NOMO-1 (cell line): ENCODE data around the gene PSG7.
"Not testable (repeated sequence)": the region's sequence is repeated elsewhere in the genome, so short reads cannot be mapped to it uniquely, and the experiment has no call there.

Experiments
- DNase-seq, 2 experiments: peaks; one replicate each; lab custom pipeline; 2025; ENCODE audit not compliant: unreplicated experiment in 2 of 2; lab: John Stamatoyannopoulos, UW

Gene PSG7

GRCh38 chr19:42937107-42937506 is at the start of gene PSG7:
TSS of gene PSG7 (minus strand) at chr19:42937207. CDS start at chr19:42937076, 131 bp downstream.
- not testable (repeated sequence) for DNase-seq

- DNase-seq, result no peak
These were observed 48.6 kb upstream of the PSG7 start for GRCh38 chr19:42985588-42985987.

DNA sequence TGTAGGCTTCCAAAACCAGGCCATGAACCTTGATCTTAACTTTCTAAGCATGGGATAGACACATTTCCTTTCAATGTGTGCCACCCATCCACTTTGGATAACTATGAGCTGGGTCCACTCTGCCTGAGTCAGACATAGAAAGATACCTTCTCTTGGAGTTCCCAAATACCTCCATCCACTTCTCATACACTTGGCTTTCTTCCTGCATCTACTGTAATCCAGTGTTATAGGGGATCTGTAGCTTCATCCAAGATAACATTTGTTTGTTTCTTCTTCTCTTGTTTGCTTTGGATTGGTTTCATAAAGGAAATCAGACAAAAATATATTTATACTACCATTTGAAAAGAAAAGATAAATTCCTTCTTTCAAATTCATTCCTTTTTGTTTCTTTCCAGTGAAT is 45.1 kb upstream of the PSG7 start:
- not testable (repeated sequence) for DNase-seq

DNA sequence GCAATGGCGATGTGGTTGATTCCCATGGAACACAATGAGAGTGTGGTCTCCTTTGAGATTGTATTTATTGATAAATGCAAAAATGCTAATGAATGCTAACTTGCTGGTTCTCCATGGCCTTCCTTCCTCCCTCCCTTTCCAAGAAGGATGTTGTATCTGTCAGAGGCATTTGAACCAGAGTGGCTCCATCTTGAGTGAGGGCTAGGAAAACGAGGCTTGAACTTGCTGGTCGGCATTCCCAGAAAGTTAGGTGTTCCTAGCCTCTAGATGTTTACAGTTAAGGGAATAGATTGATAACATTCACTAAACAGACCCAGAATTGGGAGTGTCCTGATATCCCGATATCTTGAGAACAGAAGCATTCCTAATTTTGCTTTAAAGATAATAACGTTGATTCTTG is 34.4 kb upstream of the PSG7 start:
- not testable (repeated sequence) for DNase-seq

DNA sequence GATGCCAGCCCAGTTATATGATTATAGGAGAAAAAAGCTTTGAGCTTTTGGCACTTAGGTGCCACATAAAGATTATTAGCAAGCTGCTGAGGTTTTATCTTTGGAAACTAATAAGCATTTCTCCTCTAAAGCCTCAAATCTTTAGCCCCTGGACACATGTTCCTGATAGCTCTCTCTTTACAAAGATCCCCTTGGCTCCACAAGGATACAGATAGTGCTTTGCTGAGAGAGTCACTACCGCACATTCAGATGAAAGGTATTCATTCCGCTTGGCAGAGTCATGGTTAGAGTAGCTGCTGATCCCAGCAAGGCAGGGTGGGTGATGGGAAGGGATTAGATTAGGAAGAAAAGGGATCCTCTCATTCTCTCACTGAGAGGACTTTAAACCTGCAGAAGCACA is 28.2 kb upstream of the PSG7 start:
- DNase-seq, result no peak

- no peak for DNase-seq
These were observed 24.1 kb upstream of the PSG7 start for GRCh38 chr19:42961119-42961518.

DNA sequence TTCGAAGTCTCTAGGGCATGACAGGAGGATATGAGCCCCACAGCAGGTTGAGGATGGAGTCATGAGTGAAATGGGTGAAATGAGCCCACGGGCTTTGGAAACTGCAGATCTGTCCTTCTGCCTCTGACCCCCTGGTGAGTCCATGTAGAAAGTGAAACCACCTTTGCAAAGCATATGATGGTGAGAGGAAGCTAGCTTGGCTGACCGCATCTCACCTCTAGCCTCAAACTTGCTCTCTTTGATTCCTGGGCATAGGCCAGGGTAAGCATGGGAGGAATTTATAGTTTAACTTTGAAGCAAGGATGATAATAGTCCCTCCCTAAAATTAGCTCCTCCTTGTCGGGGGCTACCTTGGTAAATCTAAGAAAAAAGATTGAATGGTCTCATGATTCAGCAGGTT is 15.1 kb upstream of the PSG7 start:
- not testable (repeated sequence) for DNase-seq

DNA sequence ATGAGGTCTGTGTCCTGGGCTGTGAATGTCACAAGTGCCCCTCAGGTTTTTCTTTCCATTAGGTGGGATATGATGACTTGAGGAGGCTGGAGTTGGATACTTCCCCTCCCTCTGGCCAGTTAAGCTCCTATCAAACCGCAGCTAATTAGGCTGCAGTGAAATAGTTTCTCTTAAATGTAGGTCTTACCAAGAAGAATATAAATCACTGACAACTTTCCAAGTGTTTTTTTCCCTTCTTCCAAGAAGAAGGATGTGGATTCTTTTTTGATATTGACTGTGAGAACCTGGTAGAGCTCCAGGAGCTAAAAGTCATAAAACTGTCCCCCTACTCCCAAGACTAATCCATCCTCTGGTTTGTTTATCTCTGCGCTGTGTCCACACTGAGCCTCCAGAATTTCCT is 14.5 kb upstream of the PSG7 start:
- not testable (repeated sequence) for DNase-seq

DNA sequence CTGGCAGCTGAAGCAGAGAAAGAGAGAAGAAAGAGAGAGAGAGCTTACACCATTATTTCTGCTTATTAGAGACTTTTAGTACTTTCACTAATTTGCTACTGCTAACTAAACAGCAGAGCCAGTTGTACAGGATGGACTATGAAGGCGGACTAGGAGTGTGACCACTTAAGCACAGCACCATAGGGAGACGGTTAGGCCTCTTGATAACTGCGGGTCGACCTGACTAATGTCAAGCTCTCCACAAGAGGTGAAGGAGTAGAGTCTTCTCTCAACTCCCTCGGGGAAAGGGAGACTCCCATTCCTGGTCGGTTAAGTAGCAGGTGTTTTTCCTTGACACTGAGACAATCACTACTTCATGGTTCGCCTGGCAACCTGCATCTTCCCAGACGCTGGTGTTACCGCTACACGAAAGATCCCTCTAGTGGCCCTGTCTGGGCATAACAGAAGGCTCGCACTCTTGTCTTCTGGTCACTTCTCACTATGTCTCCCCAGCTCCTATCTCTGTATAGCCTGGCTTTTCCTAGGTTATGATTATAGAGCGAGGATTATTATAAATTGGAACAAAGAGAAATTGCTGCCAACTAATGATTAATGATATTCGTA is 5.3 kb upstream of the PSG7 start:
- no peak for DNase-seq

GRCh38 chr19:42934726-42935125 is 2.3 kb downstream of the PSG7 start:
- DNase-seq, result not testable (repeated sequence)

DNA sequence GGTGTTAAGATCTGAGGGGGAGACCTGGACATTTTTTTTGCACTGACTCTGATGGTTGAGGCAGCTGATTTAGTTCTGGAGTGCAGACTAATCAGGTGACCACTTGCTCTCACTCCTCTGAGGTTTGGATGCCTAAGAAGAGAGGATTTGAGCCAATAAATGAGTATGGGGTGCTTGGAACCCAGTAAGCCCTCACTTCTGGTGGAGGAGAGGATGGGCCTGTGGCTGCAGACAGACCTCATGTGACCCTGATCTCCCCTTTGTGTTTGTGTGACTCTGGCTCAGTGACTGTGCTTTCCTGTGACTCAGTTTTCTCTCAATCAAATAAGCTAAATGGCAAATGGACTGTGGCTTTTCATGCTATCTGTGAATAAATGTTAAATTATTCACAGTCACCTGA is 2.8 kb downstream of the PSG7 start:
- not testable (repeated sequence) for DNase-seq

DNA sequence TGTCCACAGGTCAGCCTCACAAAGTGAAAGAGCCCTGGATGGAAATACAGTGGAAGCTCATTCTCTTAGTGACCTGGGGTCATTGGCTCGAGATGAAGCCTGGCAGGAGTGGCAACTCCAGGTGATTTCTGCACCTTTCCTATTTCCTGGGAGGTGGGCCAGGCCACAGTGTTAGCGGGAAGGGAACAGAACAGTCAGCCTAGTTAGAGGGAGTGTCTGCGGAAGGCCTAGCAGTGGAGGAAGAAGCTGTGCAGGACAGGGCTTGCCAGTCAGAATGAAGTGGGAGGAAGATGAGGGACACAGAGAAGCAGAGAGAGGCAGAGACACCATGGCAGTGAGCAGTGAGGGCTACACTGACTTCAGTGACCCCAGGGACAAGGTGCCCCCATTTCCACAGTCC is 3.6 kb downstream of the PSG7 start:
- DNase-seq, result not testable (repeated sequence)

GRCh38 chr19:42932485-42933101 is 4.4 kb downstream of the PSG7 start:
- DNase-seq, result not testable (repeated sequence)

- not testable (repeated sequence) for DNase-seq
These were observed 6.8 kb downstream of the PSG7 start for GRCh38 chr19:42930214-42930613.

DNA sequence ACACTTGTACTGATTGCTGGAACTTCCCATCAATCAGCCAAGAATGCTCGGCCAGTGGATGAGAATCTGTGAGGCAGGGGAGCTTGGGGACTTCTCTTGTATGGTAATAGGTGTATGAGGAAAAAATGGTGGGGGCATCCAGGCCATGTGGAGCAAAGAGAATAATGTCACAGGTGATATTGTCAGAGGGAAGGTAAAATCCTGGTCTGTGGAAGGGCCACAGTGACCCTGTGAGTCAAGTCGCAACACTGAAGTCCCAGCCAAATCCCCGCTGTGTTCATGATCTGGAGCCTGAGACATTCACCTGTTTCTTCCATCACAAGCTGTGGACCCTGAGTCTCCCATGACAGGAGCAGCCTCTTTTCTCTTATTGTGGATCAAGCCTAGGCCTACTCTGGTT is 8.1 kb downstream of the PSG7 start:
- DNase-seq, result no peak

DNA sequence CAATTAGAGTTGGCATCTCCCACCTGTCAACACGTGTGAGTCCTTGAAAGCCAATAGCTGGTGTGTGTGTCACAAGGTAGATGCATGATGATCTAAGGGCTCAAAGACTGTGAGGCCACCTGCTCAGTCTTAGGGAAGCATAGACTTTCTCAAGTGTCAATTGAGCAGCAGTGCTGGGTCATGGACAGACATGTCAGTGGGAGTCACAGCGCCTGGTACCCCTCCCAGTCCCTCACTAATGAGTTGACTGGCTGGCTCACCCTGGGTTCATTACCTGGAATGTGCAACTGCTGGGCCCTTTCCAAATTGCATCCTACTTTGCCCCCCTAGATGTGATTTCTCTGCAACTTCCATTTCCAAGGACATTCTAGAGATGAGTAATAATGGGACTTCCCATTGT is 10.2 kb downstream of the PSG7 start:
- DNase-seq, result no peak

DNA sequence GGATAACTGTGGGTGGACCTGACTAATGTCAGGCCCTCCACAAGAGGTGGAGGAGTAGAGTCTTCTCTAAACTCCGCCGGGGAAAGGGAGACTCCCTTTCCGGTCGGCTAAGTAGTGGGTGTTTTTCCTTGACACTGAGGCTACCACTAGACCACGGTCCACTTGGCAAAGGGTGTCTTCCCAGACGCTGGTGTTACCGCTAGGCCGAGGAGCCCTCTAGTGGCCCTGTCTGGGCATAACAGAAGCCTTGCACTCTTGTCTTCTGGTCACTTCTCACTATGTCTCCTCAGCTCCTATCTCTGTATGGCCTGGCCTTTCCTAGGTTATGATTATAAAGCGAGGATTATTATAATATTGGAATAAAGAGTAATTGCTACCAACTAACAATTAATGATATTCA is 13.9 kb downstream of the PSG7 start:
- peak in 1 of 2 experiments; percentile 0 for DNase-seq

DNA sequence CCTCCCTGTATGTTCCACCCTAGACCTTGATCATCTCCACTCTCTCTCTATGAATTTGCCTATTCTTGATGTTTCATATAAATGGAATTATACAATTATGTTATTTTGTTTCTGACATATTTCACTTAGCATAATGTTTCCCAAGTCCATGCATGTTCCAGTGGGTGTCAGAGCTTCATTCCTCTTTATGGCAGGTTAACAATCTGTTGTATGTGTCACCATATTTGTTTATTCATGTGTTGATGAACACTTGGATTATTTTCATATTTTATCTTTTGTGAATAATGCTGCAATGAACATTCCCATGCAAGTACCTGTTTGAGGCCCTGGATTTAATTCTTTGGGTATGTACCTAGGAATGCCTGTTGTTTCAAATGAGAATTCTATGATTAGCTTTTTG is 16.0 kb downstream of the PSG7 start:
- not testable (repeated sequence) for DNase-seq

DNA sequence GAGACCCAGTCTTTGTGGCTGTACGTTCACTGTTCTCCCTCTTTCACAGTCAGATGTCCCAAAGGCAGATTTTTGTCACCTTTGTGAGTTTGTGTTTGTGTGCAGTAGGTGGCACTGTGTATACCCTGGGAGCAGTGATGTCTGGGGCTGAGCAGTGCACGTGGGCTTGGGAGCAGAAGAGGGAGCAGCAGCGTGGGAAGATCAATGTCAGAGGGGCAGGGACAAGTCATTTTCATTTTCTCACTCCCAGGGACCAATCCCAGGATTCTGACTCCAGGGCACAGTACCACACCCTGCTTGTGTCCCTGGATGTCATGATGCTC is 17.3 kb downstream of the PSG7 start:
- DNase-seq, result no peak

DNA sequence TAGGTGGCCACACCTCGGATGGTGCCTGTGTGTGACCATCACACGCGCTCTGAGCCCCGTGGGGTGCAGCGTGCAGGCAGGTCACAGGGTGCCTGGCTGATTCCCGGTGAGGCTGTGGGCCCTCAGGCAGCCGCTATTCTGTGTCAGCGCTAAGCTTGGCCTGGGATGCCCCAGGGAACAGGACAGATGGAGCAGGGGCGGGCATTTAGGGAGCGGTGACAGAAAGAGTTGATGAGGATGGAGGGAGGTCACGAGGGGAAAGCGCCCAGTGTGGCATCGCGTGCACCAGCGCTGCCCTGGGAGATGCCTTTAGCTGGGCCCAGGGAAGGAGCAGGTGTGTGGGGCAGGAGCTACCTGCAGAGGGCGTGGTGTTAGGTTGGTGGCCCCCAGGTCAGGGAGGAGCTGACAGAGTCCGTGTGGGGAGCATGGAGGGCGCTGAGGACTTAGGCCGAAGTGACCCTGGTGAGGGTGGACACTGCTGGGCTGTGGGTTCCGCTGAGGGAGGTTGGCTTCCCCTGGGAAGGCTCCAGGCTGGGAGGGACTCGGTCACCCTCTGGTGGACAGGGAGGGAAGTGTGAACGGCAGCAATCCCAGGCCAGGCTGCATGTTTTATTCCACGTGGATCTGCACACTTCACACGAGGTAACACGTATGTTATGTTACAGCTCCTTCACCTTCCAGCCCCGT is 17.8 kb downstream of the PSG7 start:
- DNase-seq, result not testable (repeated sequence)

DNA sequence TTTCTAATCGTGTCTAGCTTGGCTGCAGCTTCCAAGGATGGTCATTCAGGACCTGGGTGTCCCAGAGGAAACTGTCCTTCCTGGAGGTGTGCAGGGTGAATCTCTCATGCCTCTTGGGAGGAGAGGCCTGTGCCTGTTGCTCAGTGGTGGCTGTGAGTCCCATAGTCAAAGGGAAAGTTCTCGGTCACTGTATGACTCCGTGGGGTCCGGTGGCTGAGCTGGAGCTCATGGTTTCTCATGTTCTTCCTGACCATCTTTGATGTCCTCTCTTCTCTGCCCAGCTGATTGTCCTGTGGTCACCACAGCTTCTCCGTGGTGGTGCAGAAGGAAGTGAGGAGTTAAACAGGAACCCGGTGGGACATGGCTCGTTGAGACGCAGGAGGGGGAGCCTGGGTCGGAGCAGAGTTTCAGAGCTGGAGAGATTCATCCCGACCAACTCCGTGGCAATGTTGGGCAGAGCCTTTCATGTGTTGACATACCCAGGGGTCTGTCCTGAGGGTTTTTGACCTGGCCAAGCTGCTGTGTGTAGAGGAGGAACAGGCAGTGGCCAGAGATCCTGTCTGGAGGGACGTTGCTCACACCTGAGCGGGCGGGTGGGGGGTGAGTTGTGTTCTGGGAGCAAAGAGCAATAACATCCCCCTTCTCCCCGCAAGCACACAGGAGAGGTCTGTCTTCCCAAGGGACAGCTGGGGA is 18.5 kb downstream of the PSG7 start:
- not testable (repeated sequence) for DNase-seq

- not testable (repeated sequence) for DNase-seq
These were observed 19.4 kb downstream of the PSG7 start, which contains the start of gene PSG6 for GRCh38 chr19:42917634-42918033. TSS of gene PSG6 (minus strand) at chr19:42917894. CDS start at chr19:42917792, 102 bp downstream.
